Bone marrow (tissue), 2 donors: ENCODE measurements around the gene TUBA4A.

Experiments
- DNase-seq, 2 donors: peaks; one replicate each; lab custom pipeline; 2025; lab: John Stamatoyannopoulos, UW

TUBA4A gene

DNA sequence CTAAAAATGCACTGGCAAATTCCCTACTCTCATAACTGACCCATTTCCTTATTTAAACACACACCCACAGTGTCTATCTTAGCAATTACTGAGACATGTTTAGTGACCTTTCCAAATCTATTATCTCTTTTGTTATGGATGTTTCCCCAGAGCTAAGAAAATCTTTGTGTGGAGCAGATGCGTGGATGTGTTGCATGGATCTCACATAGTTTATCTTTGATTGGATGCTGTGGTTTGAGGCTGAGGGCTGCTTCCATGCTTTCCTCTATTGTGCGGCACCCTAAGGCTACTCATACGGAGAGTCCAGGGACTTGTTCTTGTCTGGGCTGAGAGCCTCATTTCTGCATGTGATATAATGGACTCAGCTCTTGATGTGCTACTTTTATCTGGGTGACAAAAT, 19.4 kb downstream of the TUBA4A start:
- no peak for DNase-seq

- no peak for DNase-seq
Measured at GRCh38 chr2:219230059-219230540, 23.6 kb downstream of the TUBA4A start.

GRCh38 chr2:219229305-219230058, 24.2 kb downstream of the TUBA4A start, which contains the start of the genes ANKZF1 and ATG9A:
ANKZF1 (plus strand) TSS chr2:219229806; CDS start chr2:219230258, 452 bp downstream.
ATG9A (minus strand) TSS chr2:219229636; CDS start chr2:219228024, 1,612 bp downstream.
- peak; percentile 82 to 98 for DNase-seq

- no peak for DNase-seq
Measured at GRCh38 chr2:219228911-219229304, 24.8 kb downstream of the TUBA4A start.

GRCh38 chr2:219228041-219228910, 25.4 kb downstream of the TUBA4A start:
- no peak for DNase-seq

GRCh38 chr2:219225350-219225749, 28.4 kb downstream of the TUBA4A start:
- DNase-seq: no peak

- DNase-seq: no peak
Measured at GRCh38 chr2:219223831-219224610, 29.7 kb downstream of the TUBA4A start.

DNA sequence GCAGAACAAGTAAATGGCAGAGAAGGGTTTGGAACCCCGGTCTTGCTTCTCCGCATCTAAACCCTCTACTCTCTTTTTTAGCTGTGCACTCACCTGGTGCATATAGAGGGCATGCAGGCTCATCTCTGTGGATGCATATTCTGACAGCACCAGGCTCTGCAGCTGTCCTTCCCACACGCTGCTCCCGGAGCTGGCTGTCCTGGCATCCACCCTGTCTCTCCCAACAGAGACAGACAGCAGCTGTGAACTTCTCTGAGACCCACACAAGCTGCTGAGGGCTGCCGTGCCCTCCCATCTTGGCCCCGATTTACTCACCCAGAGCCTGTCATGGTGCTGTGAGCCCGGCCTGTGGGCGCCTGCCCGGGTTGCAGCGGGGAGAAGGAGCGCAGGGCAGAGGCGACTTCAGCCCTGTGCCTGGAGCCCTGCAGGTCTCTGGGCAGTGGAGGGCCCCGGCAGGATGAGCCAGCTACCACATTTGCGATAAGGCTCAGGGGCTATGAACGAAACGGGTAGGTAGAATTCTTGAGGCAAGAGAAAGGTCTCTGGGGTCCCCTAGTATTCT, 31.7 kb downstream of the TUBA4A start:
- no peak for DNase-seq

- no peak for DNase-seq
Measured at GRCh38 chr2:219220652-219221402, 32.9 kb downstream of the TUBA4A start.

GRCh38 chr2:219219784-219220532, 33.8 kb downstream of the TUBA4A start:
- no peak for DNase-seq

- peak in 1 of 2 donors; percentile 22 for DNase-seq
Measured at GRCh38 chr2:219218732-219219701, 34.7 kb downstream of the TUBA4A start, which contains the start of gene ABCB6. ABCB6 (minus strand) TSS chr2:219218958; CDS start chr2:219218673, 285 bp downstream.

- DNase-seq: peak in 1 of 2 donors; percentile 48
Measured at GRCh38 chr2:219218217-219218731, 35.4 kb downstream of the TUBA4A start.

DNA sequence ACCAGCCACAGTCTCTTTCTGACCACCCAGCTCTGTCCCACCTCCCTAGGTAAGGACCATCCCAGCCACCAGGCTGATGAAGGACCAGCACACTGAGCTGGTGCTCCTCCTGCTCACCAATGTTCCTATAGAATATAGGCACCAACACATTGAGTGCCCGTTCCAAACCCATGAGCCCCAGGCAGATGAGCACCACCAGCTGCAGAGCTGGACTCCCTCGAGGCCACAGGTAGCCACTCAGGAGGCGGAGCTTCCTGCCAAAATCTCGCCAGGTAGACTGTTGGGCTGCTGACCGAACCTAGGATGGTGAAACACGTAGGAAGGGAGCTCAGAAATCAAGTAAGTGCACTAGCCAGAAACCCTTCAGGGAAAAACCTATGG, 37.2 kb downstream of the TUBA4A start:
- no peak for DNase-seq

DNA sequence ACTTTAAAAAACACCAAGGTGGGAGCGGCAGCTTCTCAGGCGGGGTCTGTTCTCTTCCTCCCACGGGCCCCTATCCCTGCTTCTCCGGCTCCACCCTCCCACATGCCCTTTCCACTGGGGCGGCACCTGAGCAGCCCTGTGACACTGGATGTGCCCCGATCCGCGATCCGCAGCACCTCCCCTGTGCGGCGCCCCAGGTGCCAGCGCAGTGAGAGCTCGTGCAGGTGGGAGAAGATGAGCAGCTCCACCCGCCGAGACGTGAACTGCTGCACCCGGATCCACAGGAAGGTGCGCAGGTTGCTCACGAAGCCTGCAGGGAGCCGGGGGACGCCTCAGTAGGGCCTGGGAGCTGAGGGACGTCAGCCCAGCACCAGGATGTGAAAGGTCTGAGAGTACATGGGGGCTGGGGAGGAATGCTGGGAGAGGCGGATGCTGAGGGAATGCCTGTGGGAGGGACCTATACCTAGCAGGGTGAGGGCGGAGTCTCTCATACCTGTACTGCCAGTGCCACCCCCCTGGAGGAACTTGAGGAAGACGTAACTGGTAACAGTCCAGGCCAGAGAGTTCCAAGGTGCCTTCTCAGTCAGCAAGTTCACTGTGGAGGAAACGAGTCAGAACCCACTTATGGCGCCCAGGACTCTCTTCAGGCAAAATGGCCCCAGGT, 37.7 kb downstream of the TUBA4A start:
- no peak for DNase-seq

DNA sequence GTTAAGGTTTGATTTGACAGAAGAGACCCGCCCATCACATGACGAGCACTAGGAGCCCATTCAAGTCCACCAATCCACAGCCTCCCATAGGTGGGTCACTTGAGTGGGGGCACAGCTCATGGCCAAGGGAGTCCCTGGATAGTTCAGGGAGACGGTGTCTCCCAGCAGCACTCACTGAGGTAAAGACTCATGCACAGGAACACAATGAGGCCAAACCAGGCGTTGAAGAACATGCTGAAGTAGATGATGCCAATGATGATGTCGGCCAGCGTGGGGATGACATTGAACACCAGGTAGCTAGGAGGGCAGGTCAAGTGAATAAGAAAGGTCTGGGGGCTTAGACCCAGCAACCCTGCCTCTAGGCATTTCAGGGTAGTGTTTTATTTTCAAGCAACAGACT, 38.9 kb downstream of the TUBA4A start:
- DNase-seq: no peak

DNA sequence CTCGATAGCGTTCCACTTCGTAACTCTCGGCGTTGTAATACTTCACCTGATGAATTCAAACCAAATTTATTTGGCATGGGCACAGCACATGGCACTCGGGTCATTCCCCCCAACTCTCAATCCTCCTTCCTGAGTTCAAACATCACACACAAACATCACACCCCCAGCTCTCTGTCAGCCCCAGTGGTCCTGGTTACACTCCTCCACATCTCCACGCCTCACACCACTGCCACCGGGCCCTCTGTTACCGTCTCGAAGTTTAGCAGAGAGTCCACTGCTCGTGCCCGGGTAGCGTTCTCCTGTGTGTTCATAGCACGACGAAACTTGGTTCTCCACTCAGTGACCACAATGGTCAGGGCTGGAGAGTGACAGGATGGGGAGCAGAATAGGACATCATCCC, 39.6 kb downstream of the TUBA4A start:
- no peak for DNase-seq

GRCh38 chr2:219213486-219214071, 40.1 kb downstream of the TUBA4A start:
- no peak for DNase-seq

DNA sequence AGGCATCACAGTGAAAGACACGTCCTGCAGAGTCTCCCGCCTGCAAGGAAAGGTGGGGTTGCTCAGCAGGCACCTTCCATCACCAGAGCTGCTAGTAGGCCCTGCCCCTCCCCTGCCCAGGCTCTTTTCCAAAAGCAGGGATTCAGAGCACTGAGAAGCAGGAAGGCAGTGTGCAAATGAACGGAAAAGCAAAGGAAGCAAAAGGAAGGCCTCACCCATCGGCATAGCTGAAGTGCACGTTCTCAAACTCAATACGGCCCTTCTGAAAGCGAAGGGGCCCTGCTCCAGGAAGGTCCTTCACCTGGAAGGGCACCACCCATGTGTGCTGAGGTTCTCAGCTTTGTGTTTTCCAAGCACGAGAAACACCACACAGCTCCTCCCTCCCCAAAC, 40.7 kb downstream of the TUBA4A start:
- no peak for DNase-seq
